Suppressor macrophage (primary cell): ENCODE measurements around the gene UNC5C.

Experiments used
- DNase-seq, 4 experiments: peaks; one replicate each; pipeline ENCODE4 v3.0.0-alpha.2; 2020 to 2022

The UNC5C gene

GRCh38 chr4:95517576-95518345 is 31.0 kb downstream of the UNC5C start:
- DNase-seq, result no peak

DNA sequence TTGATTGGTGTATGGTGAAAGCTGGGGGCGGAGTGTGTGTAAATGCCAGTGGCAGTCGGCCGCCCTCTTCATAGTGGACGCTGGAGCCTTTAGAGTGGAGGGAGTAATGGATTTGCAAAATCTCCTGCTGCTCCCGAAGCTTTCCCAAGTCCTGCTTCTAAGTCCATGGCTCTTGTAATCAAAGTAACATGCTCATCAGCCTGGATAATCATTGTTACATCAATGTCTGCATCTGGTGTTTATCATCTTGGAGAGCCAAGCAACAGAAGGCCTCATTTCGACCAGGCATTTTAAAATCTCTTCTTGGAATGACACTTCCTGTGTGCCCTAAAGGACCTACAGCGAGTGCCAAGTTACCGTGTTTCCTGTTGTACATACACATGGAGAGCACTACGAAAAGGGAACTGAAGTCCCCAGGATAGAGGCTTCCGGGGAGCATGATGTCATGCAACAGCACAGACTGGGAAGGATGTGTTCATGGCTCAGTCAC is 32.2 kb downstream of the UNC5C start:
- no peak for DNase-seq

DNA sequence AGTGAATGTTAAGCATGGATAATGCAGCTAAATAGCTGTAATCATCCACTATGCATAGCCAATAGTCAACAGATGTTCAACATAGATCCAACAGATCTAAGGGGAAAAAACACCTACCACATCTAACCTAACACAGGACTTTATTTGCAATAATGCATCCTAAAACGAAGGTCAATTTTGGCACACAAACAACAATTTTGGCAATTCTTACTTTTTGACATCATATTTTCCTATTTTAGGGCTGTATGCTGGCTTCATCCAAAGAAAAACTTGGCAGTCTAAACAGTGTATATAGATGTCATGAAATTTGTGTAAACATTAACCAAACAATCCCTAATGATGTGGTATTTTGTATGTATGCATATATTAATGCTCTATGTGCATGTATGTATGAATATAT is 33.2 kb downstream of the UNC5C start:
- no peak for DNase-seq

DNA sequence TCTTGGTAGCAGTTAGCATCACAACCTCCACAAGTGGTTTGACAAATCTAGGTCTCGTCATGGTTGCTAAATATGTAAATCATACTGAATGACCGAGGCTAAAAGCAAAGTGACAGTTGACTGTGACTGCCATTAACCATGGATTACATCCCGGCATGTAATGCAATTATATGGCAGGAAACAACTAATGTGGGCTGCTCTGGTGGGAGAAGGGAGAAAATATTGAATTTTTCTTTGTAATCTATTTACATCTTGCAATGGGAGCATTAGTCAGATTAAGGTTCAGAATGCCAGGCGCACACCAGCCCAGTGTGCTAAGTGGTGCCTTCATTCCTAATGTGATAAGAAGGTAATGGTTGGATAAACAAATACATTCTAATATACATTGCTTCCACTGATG is 35.8 kb downstream of the UNC5C start:
- no peak for DNase-seq

DNA sequence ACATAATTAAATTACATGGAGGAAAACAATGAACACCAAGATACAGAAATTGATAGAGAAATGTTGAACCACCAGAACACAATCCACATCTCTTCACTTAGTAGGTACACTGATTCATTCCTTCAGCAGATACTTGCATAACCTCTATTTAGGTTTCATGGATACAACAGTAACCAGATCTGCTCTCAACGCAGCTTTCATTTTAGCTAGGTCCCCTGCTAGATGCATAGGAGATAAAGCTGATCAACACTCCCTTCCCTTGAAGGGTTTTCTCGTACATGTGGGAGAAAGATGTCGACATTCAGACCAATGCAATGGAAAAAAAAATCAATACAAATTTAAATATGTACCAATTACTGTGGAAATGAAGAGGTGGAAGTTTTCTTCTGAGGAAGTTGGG is 37.3 kb downstream of the UNC5C start:
- no peak for DNase-seq

GRCh38 chr4:95510877-95511276 is 37.9 kb downstream of the UNC5C start:
- DNase-seq, result no peak

DNA sequence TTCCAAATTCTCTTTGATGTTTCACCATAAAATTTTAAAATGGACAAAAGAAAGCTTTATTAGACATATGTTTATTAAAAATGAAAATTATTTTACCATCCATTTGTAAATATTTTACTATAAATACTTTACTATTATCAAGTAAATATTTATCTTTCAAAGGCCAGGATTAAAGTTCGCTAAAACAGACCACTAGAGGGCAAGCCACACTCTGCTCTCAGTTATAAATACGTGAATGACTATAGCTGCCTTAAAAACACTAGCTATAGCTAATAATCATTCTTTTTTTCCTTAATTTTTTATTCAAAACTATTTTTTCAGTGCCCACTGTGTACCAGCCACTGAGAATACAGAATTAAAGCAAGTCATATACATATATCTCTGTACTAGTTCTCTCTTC is 38.6 kb downstream of the UNC5C start:
- DNase-seq, result peak; percentile 13 to 39 (median 27)

GRCh38 chr4:95508421-95508820 is 40.4 kb downstream of the UNC5C start:
- no peak for DNase-seq

GRCh38 chr4:95507561-95507960 is 41.2 kb downstream of the UNC5C start:
- DNase-seq, result no peak

DNA sequence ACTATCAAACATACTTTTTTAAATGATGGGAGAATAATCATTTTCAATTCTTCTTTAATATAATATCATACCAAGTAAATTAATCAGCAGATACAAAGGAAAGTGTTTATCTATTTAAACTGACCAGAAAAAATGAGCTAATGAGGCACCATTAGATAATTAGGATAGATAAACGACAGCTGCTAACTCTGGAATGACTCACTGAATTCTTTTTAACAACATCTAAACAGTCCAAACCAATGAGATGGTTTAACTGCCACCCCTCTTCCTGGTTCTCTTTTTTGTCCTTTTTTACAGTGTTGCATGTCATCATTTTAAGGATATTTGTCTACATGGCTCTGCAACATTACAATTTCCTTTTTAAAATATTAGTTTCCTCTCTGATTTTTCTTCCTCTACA is 41.6 kb downstream of the UNC5C start:
- no peak for DNase-seq

GRCh38 chr4:95506264-95506663 is 42.5 kb downstream of the UNC5C start:
- DNase-seq, result no peak

GRCh38 chr4:95505799-95506198 is 43.0 kb downstream of the UNC5C start:
- DNase-seq, result no peak

DNA sequence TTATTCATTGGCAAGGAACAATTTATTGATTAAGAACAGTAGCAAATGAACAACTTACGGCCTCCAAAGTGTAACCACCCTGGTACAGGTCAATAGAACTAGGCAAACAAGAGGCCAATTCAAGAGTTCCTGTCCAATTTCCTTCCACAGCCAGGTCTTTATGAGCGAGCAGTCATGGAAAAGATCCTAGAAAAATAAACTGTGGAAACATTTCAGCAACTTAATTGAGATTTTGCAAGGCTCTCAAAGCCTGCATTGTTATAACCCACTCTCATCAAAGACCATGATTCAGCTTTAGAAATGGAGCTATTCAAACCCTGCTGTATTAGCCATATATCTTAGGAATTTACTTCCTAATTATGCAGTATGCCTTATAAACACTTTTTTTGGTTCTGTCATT is 43.6 kb downstream of the UNC5C start:
- no peak for DNase-seq

DNA sequence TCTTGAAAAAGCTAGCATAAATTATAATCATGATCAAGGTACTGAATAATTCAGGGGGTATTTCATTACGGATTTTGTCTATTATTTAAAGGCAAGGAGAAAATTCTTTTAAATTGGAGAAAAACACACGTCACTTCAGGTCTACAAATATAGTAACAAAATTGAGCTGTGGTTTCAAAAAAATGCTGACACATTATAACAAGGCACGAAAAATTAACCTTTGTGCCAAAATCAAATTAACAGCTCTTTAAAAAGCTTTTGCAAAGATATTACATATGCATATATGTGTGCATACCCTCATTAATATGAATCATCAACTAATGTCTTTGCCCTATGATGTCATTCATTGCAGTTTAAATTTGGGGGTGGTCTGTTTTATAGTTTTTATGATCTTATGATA is 44.3 kb downstream of the UNC5C start:
- no peak for DNase-seq

DNA sequence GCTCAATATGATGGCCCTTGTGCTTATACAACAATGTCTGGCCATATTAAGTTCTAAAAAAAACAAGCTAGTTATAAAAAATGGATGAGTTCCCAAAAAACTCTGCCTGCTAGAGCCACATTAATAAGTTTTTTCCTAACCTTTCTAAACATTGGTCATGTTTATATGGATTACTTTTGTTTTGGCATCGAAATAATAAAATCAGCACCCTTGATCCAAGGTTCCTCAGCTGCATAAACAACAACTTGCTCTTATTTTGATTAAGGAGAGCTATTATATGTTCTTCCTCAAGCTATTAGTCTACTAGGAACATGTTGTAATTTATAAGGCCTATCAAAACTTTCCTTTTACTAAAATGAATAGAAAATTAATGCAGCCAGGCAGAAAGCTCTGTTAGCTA is 48.4 kb downstream of the UNC5C start:
- no peak for DNase-seq

DNA sequence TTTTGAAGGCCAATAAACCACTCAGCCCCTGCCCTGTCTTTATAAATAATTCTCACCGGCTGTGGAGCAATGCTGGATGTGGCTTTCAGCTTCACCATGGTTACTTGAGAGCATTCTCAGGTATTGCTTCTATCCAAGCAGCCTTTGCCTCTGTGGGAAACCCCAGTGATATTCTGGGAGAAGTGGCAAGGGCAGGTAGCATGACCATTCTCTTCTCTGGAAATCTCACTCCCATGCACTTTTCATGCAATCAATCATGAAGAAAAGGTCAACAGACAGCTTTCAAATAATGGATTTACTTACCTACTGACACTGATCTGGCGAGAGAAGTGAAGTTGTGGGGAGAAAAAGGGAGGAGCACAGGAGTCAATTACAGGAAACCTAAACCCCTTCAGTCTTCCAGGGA is 49.5 kb downstream of the UNC5C start:
- DNase-seq, result no peak

DNA sequence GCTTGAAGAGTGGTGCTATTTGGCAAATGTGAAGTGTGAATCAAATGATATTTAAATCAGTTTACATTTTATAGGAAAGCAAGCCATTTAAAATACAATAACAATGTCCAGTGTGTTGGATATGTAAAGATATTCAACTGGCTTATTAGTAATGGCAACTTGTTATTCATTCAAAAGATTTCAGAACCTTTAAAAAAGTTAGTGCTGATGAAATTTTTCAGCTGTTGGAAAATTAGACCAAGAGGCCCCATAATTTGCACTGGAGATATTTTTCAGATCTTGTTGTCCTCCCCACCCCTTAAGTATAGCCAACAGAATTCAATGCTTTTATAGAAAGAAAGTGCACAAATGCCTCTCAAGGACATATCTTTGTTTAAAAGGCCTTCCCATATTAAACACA is 54.6 kb downstream of the UNC5C start:
- DNase-seq, result no peak

- no peak for DNase-seq
Observed at GRCh38 chr4:95478679-95479078, 70.1 kb downstream of the UNC5C start.

GRCh38 chr4:95476121-95476520 is 72.7 kb downstream of the UNC5C start:
- DNase-seq, result no peak

GRCh38 chr4:95472534-95472933 is 76.2 kb downstream of the UNC5C start:
- no peak for DNase-seq

DNA sequence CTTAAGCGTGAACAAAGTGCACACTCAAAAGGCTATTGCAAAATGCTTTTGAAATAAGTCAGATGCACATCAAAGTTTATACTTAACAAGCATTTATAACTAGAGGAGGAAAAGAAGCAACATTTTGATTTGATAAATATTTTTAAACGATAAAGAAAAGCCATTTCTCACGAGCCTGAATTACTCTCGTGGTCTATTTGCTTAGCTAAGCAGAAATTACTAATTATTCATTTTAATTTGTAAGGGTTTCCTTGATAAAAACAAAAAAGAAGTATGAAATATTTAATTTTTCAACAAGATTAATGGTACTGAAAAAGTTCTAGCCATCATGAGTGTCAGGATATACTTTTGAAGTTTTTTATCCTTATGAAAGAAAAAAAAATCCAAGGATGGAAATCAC is 78.2 kb downstream of the UNC5C start:
- DNase-seq, result no peak

- no peak for DNase-seq
Observed at GRCh38 chr4:95469617-95470016, 79.2 kb downstream of the UNC5C start.

DNA sequence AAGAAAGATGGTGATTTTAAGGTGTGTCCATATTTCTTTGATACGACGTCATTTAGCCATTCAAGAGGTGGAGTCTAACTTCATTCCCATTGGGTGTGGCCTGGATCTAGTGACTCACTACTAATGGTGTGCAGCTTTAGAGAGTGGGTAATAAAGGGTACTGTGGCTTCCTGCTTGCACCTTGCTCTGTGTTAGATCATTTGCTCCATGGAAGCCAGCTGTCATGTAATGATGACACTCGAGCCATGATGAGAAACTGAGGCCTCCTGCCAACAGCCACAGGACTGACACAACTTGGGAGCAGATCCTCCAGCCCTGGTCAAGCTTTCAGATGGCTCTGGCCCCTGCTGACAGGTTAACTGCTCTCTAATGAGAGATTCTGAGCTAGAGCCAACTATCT is 82.0 kb downstream of the UNC5C start:
- no peak for DNase-seq

GRCh38 chr4:95465010-95465409 is 83.8 kb downstream of the UNC5C start:
- DNase-seq, result no peak

- DNase-seq, result no peak
Observed at GRCh38 chr4:95462921-95463320, 85.9 kb downstream of the UNC5C start.
